Activated T-cell treated with anti-CD3 and anti-CD28 coated beads for 1 hour (primary cell): Measurements from ENCODE around the gene RAB12.
"Not testable (repeated sequence)": the region's sequence is repeated elsewhere in the genome, so short reads cannot be mapped to it uniquely, and the experiment has no call there.

Experiments used
- DNase-seq: peaks from one replicate; pipeline ENCODE4 v3.0.0-alpha.2; 2020; ENCODE audit warnings: low read depth

Gene RAB12

DNA sequence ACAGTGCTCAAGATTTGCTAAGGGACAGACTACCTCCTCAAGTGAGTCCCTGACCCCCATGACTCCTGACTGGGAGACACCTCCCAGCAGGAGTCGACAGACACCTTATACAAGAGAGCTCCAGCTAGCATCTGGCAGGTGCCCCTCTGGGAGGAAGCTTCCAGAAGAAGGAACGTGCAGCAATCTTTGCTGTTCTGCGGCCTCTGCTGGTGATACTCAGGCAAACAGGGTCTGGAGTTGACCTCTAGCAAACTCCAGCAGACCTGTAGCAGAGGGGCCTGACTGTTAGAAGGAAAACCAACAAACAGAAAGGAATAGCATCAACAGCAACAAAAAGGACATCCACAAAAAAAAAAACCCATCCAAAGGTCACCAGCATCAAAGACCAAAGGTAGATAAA is 38.1 kb downstream of the RAB12 start:
- DNase-seq, result not testable (repeated sequence)

DNA sequence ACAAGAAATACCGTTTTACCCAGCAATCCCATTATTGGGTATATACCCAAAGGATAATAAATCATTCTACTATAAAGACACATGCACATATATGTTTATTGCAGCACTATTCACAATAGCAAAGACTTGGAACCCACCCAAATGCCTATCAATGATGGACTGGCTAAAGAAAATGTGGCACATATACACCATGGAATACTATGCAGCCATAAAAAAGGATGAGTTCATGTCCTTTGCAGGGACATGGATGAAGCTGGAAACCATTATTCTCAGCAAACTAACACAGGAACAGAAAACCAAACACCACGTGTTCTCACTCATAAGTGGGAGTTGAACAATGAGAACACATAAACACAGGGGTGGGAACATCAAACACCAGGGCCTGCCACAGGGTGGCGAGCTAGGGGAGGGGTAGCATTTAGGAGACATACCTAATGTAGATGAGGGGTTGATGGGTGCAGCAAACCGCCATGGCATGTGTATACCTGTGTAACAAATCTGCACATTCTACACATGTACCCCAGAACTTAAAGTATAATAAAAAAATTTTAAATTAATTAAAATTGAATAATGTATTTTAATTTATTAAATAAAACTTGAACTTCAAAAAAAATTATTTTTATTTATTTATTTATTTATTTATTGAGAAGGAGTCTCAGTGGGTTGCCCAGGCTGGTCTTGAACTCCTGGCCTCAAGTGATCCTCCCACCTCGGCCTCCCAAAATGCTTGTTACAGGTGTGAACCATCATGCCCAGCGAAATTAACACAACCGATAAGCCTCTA is 42.4 kb downstream of the RAB12 start:
- DNase-seq, result not testable (repeated sequence)

DNA sequence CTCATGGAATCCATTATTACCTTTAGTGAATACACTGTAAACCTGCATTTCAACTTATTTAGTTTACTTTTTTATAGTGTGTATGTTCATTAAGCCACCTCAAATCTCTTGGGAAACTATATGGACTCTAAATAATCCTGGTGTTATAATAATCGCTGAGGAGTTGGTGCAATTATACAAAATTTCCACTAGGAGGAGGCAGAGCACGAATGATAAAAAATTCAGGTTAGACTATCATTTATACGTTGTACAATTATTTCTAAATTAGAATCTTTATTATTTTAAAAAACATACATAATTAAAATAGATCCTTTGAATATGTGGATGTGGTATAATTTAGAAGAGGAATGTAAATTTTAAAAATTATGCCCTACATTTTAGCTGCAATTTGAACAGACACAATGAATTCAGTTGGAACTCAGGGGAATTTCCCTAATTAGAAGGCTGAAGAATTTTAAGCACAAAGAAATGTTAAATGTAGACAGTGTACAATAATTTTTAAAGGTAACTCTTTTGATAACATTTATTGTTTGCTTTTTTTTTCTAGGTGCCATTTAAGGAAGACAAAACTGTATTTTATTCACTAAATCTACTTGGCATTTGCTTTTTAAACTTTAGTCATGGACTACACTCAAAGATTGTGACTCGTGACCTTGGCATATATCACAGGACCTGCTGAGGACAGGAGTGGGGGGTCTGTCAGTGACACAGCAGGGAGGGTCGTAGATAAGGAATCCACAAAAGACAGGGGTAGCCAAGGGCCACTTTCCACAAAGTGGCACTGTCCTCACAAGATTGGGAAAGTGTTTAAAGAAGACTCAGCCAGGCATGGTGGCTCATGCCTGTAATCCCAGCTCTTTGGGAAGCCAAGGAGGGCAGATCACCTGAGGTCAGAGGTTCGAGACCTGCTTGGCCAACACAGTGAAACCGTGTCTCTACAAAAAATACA is 45.5 kb downstream of the RAB12 start:
- no peak for DNase-seq

DNA sequence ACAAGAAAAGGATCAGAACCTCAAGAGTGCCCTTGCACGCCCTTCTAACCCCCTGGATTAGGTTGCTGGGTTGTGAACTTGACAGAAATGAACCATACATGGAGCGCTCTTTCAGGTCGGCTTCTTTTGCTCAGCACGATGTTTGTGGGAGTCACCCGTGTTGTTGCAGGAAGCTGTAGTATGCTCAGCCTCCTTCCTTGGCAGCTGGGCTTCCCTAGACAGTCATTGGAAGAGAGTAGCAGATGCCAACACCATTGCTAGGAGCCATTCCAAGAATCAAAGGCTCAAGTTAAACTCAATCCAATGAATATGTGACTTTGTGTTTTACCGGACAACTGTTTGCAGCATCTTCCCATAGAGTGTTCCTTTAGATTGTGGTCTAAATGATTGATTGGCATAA is 47.0 kb downstream of the RAB12 start:
- no peak for DNase-seq

DNA sequence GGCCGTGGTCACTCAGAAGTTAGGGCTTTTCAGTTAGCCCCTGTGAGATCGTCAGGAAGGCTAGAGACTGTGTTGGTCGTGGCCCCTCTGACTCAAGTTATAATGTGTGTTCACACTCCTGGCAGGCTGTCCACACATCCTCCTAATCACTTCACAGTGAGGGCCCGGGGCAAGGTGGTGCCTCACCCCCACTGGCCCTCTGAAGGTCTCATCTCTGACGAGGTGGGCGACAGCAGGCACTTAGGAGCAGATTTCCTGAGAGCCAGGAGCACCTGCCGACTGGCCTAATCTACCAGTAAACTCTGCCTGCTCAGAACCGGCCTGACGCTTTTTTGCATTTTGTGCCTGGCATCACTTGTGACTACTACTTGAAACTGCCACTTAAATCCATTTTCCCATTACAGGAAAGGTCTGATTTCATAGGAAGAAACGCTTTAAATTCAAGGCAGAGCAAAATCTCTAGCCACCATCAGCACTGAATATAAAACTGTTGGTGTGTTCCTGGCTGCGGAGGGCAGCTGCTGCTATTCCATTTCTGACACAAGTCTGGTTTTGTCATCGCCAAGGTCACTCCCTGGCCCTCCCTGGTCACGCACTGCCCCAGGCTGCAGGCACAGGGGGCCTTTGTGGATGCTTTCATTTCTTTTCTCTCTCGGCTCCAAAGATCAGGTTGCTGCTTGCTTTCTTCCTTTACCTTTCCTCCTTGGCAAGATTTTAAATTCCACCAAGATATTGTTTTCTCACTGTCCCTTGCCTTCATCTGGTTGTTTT is 48.0 kb downstream of the RAB12 start:
- no peak for DNase-seq

DNA sequence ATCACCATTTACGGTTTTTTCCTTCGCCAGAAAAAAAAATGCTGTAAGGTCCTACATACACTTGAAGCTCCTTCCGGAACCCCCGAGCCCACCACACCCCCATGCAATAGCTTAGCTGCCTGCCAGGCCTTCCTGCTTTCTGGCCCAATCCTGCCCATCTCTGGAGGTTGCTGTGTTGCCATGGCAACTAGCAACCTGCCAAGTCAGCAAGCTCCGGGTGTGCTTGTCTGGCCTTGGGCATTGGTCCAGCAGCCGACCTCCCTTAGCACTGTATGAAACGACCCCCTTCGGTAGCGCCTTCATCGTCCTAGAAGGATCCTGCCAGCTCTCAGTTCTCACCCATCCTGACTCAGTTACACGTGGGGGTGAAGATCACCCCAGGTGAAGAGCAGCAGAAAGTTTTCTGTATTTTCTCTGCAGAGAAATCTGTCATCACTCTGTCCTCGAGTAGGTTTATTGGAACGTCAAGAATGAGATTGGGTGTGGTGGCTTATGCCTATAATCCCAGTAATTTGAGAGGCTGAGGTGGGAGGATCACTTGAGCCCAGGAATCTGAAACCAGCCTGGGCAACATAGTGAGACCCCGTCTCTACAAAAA is 48.7 kb downstream of the RAB12 start:
- DNase-seq, result no peak

DNA sequence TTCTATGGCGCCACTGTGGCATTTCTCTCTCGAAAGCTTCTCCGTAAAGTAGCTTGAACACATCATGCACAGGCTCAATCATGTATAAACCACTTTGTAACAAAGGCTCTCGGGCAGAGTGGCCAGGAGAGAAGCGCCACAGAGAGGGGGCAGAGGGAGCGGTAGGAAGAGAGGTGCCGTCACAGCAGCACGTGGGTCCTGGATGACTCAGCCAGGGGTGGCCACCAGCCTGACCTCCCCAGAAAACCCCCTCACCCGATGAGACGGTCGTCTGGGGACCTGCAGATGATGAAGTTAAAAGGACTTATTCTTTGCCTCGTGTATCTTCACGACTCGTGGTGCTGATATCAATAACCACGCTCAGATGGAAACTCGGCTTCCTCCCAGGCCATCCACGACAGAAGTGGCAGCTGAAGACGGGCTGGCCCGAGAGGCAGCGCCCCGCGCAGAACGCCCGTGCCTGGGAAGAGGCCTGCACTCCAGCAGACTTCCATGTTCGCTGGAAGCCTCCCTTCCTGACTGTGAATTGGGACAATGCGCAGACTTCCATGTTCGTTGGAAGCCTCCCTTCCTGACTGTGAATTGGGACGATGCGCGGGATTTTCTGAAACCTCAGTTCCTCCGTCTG is 49.7 kb downstream of the RAB12 start:
- DNase-seq, result no peak

DNA sequence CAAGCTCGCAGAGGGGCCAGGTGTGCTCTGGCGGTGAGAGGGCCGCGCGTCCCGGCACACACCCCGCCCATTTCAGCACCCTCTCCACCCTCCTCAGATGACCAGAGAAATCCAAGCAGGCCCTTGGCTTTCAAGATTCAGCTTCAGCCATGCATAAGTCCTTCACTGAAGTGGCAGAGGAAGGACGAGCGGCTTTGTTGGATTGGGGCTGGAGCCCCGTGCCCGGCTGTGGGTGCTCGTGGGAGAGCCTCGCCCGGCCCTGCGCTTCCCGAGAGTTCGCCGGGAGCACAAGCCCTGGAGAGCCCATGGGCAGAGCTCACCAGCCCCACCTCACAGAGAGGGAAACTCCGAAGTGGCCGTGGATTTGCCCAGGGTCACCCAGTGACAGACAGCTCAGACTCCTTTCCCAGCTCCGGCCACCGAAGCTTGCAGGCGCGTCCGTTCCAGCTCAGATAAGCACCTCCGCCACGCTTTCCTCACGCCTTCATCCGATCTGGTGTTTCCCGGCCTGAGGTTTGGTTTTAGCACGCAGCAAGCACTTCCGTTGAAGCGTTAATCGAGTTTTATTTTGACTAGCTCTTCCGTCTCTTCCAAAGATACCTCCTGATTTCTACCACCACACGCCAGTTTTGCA is 50.5 kb downstream of the RAB12 start:
- DNase-seq, result no peak

DNA sequence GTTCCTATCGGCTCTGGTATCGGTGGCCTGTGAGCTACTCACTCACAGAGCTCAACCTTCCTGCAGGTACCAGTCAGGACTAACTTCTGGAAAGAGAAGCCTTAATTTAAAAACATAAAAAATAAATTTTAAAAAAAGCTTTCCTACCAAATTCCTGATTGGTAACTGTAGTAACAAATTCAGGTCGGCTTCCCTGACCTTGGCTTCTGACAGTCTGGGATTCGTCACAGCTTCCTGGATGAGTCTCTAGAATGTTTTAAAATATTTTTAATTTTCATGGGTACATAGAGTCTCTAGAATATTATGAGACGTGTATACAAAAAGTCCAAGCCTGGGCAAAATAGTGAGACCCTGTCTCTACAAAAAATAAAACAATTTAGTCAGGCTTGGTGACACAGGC is 51.1 kb downstream of the RAB12 start:
- DNase-seq, result no peak

DNA sequence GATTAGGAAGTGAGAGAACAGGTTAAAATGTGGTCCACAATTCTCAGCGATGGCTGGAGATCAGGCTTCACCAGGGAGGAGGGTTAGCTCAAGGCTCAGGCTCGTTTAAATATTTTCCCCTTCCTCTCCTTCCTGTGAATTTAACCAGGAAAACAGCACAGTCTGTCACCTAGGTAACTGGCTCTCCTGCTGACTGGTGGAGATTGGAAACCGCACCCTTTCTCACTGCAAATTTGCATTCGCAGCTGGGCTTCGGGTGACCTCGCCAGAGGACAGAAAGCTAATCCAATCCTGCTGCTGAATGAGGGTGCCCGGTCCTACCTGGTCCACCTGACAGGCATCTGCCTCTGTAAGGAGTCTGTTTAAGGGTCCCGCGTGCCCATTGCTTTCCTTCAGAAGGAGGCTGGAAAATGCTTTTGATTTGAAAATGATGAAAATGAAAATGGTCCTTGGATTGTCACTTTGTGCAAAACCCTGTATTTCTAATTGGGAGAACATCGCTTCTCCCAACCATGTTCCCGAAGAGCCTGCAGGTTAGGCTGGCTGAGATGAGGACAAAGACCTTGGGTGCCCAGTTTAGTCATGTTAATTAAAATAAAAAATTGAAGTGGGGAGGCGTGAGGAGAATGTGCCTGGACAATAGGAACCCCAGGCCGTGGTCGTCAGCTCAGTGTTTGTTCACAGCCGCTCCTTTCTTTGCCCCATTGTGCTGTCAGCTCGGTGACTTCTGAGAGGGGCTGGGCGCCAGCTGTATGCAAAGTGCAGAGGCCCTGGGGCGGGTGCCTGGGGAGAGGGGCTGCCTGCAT is 52.7 kb downstream of the RAB12 start:
- DNase-seq, result no peak

DNA sequence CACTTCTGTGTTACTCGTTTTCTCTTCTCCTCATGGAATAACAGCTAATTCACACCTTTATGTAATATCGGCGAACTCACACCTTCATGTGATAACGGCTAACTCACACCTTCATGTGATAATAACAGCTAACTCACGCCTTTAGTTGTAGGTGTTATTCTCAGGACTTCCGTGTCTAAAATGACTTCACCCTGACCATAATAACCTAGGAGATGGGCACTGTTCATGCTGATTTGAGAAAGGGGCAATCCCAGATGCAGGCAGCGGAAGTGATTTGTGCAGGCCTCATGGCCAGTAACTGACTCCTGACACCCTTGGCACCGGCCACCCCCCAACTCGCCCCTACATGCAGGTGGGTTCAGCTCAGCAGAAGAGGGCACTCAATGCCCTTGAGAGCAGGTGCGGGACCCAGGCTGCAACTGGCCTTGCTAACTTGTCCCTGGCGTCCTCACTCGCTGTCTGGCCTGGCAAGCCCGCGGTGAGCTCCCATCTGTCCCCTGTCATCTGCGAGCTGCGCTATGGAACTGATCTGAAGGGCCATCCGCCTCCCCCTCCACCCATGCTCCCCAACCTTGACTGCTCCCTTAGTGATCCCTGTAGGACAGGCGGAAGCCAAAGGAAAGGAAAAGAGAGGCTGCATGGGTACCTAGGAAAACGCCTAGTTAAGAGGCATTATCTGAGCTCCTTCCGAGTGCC is 53.5 kb downstream of the RAB12 start:
- no peak for DNase-seq

DNA sequence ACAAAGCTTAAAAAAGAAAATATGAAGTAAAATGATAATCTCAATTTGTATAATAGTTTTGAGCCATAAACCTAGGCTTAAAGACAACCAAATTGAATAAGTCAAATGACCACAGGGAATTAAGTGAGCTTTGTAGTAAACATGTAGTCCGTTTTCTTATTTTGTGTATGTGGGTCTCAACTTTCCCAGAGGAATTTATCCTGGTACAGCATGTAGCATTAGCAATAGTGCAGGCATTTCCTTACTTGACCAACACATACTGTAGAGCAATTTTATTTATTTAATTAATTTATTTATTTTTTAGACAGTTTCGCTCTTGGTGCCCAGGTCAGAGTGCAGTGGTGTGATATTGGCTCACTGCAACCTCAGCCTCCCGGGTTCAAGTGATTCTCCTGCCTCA is 58.6 kb downstream of the RAB12 start:
- DNase-seq, result no peak

DNA sequence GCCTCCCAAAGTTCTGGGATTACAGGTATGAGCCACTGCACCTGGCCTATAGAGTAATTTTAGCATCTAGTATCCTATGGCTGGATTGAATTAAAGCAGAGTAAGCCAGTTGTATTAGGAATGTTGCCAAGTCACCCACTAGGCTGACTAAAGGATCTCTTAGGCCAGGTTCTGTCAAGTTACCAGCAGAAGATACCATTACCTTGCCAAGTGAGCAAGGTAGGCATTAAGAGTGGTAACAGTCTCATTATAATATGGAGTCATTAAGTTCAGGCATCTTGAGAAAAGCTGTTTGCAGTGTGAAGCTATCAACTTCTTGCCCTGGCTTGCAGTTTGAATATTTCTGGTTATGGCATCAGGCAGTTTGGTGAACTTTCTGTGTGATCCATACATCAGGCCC is 59.1 kb downstream of the RAB12 start:
- no peak for DNase-seq

DNA sequence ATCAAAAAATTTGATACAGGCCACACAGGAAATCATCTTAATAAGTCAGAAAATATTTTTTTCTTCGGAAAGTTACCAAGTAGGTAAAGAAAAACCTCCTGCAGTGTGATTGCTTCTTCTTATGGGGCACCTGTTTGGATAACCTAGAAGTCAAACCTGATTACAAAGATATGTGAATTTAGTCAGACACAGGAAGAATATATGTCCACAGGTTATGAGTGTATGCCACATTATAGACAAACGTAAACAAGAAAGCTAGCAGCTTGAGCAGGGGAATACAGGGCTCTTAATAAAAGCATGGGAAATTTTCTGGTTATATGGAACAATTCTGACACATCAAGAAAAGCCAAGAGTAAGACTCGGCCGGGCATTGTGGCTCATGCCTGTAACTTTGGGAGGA is 60.3 kb downstream of the RAB12 start:
- DNase-seq, result no peak

DNA sequence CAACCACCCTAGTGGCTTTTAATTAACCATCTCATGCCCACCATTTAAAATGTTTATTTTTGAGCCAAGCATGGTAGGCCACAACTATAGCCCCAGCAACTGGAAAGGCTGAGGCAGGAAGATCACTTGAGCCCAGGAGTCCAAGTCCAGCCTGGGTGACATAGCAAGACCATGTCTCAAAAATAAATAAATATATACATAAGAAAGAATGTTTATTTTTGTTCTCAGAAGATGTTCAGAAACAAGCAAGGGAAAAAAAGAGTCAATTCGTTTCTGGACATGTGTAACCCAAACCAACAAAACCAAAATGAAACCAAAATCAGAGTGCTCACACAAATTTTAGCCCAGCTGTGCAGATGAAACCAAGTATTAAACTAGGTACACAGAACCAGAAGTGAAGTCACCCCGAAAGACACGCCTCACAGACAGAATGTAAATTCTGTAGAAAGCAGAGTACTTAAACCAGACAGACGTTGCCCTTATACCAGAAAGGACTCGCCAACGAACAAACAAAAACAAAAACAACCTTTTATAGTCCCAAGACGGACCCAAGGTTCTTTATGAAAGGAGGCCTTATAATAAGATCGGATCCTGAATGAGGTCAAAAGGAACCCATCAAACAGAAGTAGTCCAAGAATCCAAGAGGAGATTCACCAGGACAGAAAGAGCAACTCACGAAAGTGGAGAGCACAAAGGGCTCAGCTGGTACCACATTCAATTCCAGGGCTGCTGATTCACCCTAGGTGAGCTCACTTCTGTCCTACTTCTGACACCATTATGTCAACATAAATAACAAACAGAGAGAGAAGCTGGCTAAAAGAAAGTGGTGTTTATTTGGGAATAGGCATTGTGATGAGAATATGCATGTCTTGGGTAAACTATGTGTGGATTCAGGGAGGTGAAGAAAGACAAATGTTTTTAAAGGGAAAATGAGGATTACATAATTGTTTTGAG is 64.3 kb downstream of the RAB12 start:
- no peak for DNase-seq

DNA sequence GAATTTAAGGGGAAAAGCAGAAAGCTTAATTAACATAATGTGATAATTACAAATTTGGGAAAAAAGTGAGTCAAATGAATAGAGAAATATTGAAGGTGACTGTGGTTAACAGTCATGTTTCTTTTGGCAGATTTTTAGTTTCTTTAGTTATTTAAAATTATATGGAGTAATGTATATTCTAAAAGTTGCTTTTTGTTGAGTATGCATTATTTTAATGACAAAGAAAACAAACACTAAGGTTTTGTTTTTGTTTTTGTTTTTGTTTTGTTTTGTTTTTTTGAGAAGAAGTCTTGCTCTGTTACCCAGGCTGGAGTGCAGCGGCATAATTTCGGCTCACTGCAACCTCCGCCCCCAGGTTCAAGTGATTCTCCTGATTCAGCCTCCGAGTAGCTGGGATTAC is 65.8 kb downstream of the RAB12 start:
- DNase-seq, result no peak

DNA sequence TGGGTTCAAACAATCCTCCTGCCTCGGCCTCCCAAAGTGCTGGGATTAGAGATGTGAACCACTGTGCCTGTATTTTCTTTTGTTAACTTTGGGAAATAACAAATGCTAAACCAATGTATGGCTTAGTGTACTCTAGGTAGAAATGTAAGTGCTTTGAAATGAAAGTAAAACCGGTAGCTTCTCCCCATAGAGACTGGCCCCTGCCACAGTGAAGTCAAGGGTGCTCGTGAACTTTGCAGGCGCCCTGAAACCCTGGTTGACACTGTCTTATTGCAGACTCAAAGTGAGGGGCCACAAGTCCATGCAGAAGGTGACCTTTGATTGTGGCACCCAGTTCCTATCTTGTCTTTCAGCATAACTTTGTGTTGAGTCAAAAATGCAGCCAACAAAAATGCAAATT is 72.0 kb downstream of the RAB12 start:
- DNase-seq, result no peak

DNA sequence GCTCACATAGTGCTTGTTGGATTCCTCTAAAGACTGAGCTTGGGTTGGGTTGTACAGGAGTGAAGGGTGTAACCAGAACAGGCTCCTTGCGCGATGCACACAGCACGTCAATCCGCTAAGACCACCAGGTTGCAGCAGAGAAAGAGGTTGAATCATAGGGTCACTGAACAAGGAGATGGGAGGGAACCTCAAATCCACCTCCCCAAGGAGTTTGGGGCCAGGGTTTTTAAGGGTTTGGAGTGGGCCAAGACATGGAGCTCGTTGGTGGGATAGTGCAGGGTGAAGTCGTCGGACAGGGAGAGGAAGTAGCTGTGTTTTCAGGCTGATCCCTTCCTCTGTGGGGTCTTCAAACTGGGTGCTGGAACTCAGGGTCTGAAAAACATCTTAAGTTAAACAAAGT is 75.3 kb downstream of the RAB12 start:
- no peak for DNase-seq
